Measurements from ENCODE around the gene ATAD3C.

DNA sequence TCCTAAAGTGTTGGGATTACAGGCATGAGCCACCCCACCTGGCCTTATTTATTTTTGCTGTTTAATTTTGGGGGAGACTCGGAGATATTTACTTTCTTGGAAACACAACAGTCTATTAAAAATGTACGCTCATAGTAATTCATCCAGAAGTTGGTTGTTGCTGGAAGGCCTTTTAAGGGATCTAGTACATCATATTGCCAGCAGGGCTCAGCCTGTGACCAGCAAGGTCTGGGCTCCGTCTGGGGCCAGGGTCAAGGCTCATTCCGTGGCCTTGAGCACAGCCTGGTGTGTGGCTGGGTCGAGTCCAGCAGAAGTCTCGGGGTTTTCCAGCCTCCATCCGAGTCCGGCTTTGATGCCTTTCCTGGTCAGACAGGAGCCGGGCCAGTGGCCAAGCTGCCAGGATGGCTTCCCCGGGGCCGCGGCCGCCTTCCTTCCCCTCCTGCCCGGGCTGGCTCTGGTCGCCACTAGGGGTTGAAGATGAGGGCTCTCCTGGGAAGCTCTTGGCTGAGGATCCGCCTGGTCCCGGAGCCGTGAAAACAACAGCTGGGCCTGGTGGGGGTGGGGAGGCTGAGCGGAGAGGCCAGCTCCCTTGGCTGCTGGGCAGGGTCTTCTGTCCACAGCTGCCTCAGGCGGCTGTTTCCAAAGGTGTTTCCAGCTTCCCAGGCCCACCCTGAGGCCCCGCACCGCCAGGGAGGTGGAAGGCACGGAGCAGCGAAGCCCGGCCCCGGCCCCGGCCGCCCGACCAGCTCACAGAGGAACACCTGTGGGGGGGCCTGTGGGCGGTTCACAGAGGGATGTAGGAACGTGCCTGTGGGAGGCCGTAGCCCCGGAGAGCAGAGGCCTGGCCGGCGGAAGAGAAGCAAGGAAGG is 19.1 kb upstream of the ATAD3C start:
- TF ChIP-seq, protein P1, sequence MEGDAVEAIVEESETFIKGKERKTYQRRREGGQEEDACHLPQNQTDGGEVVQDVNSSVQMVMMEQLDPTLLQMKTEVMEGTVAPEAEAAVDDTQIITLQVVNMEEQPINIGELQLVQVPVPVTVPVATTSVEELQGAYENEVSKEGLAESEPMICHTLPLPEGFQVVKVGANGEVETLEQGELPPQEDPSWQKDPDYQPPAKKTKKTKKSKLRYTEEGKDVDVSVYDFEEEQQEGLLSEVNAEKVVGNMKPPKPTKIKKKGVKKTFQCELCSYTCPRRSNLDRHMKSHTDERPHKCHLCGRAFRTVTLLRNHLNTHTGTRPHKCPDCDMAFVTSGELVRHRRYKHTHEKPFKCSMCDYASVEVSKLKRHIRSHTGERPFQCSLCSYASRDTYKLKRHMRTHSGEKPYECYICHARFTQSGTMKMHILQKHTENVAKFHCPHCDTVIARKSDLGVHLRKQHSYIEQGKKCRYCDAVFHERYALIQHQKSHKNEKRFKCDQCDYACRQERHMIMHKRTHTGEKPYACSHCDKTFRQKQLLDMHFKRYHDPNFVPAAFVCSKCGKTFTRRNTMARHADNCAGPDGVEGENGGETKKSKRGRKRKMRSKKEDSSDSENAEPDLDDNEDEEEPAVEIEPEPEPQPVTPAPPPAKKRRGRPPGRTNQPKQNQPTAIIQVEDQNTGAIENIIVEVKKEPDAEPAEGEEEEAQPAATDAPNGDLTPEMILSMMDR (IDR thresholded peaks at IDR 0.05 in 8 of 11, conservative IDR thresholded peaks at IDR 0.05 in 3 of 11): peak in 5 of 11 experiments; percentile 6 to 36 (median 29)
- peak; percentile 68 to 81 (median 74) for TF ChIP-seq POLR2AphosphoS5 (IDR thresholded peaks at IDR 0.05)

Data from spleen (tissue), 7 donors.